Middle frontal gyrus (tissue), 1 donor: ENCODE measurements around the gene ZMYND11.
"Not testable (repeated sequence)": the region's sequence is repeated elsewhere in the genome, so short reads cannot be mapped to it uniquely, and the experiment has no call there.

Experiments used
- DNase-seq: peaks from one replicate; pipeline ENCODE4 v3.0.0-alpha.2; 2015; ENCODE audit warnings: low spot score; ENCODE audit errors: extremely low spot score

The ZMYND11 gene

DNA sequence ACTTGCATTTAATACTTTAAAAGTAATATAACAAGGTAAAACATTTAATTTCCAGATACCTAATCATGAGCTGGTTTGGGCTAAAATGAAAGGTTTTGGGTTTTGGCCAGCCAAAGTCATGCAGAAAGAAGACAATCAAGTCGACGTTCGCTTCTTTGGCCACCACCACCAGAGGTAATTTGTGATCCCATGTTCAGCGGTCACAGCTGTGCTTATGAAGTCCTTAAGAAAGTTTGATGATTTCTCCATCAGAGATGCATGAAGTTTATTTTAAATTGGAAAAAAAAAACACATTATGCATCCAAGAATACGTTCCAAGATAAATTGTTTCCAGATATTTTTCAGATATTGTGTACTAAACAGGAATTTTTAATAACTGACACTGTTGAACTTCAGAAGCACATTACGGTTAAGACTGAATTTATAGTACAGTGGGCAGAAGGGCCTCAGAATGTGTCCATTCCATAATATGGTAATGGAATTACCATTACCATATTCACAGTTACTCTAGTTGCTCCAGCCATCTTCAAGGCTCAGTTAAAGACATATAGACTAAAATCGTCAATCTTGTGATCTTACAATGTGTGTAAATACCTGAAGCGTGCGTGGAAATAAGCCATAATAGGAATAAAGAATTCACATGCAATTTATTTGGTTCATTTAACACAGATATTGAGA is 106.8 kb downstream of the ZMYND11 start:
- no peak for DNase-seq

DNA sequence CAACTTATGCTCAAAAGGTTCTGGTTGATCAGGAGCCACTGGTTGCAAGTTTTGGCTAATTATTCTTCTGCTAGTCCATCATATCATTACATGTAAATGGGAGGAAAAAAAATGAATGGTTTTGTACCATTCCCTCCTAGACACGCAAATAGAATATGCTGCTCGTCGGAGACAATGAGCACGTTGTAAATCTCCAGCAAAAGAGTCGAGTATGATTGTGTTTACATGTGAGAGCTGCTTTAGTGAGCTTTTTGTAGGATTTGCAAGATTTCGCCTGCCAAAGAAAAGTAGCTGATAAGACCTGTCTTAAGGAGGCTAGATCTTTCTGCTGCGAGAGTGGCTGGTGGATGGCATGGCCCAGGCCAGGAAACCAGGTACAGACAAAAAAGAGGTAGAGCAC is 109.0 kb downstream of the ZMYND11 start:
- no peak for DNase-seq

DNA sequence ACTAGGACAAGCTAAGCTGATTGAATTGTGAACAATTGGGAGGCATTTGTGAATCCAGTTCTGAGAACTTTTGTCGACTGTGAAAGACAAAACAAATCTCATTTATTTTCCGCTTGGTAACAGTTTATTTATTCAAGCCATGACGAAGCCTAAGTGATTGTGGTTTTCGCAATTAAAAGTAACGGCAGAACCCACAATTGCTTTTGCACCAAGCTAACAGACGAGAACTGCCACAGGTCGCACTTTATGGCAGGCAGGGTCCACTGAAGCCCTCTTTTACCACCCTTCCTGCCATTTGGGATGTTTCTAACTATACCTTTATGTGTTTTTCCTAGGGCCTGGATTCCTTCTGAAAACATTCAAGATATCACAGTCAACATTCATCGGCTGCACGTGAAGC is 111.2 kb downstream of the ZMYND11 start:
- DNase-seq = no peak

DNA sequence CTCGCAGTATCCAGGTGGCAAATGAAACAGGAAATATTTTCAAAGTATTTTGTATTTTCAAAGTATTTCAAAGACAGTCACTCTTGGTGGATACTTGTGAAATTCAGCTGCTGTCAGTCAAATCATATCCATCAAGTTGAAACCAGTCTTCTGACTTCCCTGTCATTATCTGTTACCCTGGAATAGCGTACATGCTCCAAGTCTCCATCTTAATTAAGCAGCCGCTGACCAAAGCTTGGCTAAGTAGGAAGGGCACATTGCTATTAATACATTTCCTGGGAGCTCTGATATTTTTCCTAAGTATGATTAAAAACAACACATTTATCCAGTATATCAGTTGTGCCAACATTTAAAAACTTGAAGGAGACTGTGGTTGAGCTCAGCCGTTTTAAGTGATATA is 112.2 kb downstream of the ZMYND11 start:
- no peak for DNase-seq

DNA sequence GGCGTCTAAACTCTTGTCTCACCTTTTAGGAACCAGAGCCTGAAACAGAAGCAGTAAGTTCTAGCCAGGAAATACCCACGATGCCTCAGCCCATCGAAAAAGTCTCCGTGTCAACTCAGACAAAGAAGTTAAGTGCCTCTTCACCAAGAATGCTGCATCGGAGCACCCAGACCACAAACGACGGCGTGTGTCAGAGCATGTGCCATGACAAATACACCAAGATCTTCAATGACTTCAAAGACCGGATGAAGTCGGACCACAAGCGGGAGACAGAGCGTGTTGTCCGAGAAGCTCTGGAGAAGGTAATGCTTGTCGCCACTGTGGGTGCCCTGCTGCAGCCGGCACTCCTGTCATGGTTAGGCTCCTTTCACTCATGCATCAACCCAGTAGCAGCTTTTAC is 113.1 kb downstream of the ZMYND11 start:
- no peak for DNase-seq

DNA sequence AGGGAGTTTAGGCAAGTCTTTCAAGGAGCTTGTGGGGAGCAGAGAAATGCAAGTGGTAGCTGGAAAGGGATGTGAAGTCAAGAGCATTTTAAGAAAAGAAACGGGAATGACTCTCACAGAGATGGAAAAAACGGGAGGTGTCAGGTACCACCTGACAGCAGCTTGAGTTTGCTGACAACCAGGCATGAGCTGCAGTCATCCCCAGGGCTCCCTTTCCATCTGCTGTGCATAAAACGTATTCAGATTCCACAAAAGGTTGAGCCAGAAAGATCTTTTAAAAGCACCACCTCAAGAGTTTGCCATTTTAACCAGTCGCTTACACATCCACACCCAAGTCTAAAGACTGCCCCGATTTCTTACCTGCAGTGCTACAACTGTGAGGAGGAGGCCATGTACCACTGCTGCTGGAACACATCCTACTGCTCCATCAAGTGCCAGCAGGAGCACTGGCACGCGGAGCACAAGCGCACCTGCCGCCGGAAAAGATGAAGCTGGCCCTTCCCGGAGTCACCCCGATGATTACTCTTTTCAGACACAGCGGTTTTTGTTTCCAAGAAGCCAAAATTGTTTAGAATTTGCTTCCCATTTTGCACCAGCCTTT is 116.8 kb downstream of the ZMYND11 start:
- no peak for DNase-seq

DNA sequence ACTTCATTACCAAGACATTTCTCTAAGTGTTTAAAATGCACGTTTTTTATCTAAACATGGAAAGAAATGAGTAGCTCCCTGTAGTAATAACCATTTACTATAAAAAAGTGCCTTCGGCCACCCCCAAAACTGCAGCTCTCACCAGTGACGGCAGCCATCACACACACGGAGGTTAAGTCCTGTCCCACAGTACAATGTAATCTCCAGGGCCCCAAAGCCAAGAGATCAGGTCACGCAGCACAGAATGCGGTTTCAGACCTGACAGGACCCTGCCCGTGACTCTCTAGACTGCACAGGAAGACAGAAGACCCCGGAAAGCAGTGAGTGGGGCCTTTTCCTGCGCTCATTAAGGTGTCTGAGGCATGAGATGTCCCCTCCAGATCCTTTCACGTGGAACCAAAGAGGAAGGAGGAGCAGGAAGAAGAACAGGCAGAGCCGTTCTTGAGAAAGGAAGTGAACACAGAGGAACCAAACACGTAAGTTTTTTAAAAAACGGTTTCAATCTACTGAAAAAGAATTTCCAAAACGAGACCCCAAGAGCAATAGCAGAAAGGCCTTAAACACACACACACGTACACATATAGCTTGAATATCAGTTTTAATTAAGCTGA is 125.7 kb downstream of the ZMYND11 start:
- DNase-seq = no peak

DNA sequence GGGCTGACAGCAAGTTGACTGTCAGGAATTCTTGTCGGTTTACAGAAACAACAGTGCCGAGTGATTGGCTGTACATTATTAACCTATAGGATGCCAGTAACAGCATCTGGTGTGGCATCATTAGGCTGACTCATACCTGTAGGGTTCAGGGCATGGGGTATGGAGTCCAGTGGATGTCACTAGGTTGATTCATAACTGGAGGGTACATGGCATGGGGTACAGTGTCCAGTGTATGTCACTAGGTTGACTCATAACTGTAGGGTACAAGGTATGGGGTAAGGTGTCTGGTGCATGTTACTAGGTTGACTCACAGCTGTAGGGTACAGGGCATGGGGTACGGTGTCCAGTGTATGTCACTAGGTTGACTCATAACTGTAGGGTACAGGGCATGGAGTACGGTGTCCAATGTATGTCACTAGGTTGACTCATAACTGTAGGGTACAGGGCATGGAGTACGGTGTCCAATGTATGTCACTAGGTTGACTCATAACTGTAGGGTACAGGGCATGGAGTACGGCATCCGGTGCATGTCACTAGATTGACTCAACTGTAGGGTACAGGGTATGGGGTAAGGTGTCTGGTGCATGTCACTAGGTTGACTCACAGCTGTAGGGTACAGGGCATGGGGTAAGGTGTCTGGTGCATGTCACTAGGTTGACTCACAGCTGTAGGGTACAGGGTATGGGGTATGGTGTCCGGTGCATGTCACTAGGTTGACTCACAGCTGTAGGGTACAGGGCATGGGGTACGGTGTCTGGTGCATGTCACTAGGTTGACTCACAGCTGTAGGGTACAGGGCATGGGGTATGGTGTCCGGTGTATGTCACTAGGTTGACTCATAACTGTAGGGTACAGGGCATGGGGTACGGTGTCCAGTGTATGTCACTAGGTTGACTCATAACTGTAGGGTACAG is 129.2 kb downstream of the ZMYND11 start:
- DNase-seq = not testable (repeated sequence)

DNA sequence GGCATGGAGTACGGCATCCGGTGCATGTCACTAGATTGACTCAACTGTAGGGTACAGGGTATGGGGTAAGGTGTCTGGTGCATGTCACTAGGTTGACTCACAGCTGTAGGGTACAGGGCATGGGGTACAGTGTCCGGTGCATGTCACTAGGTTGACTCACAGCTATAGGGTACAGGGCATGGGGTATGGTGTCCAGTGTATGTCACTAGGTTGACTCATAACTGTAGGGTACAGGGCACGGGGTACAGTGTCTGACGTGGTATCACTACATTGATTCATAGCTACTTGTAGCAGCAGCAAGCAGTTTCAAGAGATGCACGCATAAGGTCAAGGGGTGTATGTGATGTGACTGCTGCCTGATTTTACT is 129.8 kb downstream of the ZMYND11 start:
- DNase-seq = not testable (repeated sequence)

DNA sequence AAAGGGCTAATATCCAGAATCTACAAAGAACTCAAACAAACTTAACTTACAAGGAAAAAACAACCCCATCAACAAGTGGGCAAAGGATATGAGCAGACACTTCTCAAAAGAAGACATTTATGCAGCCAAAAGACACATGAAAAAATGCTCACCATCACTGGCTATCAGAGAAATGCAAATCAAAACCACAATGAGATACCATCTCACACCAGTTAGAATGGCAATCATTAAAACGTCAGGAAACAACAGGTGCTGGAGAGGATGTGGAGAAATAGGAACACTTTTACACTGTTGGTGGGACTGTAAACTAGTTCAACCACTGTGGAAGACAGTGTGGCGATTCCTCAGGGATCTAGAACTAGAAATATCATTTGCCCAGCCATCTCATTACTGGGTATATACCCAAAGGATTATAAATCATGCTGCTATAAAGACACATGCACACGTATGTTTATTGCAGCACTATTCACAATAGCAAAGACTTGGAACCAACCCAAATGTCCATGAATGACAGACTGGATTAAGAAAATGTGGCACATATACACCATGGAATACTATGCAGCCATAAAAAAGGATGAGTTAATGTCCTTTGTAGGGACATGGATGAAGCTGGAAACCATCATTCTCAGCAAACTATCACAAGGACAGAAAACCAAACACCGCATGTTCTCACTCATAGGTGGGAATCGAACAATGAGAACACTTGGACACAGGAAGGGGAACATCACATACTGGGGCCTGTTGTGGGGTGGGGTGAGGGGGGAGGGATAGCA is 130.7 kb downstream of the ZMYND11 start:
- DNase-seq = not testable (repeated sequence)

DNA sequence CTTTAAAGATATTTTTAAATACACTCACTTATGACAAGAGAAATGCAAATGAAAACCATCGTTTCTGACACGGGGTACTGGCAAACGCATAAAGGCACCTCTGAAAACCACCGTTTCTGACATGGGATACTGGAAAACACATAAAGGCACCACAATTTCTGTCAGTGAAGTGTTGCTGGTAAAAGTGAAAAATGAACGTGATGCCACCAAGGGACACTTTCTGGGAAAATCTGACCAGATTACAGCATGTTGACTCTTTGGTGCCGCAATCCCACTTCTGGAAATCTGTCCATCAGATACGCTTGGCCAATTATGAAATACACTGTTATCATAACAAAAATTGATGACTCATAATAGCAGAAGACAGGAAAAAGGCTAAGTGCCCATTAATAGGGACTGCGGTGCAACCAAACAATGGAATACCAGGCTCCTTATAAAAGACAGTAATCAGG is 131.7 kb downstream of the ZMYND11 start:
- no peak for DNase-seq

DNA sequence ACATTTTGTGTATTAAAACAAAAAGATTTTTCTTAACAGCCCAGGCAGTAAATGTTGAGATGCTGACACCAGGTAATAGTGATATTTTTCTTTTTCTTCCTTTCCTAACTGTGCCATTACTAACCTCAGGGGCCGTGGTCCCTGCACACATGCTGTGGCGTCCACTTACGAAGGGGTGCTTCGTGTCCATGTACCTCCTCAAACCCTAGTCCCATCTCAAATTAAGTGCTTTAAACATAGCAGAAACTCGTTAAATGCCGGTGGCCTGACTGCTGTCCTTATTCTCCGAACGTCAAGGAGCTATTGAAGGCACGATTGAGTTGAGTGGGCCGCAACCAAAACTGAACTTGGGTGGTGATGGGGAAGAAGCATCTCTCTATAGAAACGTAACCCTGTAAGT is 132.4 kb downstream of the ZMYND11 start:
- DNase-seq = no peak

DNA sequence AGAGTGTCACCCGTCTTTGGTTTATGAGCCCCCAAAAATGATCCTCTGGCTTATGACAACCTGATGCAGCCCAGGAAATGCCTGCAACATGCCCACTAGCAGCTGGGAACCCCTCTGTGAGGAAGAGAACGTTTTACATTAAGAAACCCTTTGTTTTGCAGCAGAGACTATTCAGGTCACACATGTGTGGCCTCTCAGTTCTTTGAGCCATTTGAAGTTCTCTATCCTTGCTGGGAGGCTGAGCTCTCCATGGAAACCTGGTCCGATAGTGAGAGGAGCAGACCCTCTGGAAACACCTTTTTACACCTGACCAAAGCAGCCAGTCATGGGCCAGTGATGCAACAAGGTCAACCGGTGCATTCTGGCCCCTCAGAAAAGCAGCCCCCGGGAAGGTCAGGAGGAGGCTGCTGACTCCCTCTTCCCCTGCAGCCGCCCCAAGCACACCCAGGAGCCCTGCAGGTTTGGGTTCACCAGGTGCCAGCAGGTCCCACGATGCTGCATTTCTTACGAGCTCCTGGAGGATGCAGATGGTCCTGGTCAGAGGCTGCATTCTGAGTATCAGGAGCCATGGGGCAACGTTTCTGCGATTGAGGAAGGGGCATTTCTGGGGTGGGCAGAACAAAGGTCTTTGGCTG is 134.3 kb downstream of the ZMYND11 start:
- no peak for DNase-seq

DNA sequence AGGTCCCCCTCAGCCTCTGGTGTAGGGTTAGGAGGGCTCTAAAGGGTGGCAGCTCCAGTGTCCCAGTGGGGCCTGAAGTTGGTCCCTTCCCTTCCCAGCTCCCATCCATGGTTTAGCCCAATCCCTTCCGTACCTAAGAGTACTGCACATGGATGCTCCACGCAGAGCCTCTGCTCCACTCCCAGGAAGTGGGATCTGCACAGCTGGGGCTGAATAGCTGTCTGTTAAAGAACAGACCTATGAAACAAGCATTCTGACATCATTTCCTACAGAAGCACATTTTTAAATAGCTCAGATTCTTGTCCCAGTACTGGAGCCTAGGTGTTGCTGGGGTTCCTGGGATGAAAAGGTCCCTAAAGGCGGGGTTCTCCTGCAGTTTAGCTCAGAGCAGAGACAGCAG is 135.9 kb downstream of the ZMYND11 start:
- no peak for DNase-seq

DNA sequence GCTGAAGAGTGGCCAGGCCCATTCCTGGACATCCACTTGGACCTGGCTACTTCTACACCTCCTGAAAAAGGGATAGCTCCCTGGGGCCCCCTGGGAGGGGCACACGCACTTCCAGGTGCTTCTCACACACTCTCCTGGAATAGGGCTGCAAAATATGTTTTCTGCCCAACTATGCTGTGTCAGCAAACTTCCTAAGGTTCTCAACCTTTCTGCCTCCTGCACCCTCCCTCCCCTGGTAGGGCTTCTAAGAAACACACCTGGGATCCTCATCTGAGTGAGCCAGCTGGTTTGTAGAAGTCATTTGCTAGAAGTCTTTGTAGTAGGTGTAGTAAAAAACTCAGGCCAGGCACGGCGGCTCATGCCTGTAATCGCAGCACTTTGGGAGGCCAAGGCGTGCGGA is 136.5 kb downstream of the ZMYND11 start:
- no peak for DNase-seq

DNA sequence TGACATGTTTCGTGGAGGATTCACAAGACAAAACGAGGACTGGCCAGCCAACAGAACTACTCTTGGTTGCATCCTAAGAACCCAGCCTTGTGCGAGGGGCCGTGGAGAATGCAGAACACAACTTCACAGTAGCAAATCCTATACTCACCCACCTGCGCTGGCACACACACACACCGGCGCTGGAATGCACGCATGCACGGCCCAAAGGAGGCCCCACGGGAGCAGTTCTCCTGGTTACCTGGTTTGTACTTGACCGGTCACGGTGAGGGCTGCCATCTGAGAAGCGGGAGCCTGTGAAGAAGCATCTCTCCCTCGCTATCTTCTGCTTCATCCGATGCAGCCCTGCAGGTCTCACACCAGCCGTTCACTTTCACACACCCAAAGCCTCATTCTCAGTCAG is 137.8 kb downstream of the ZMYND11 start:
- DNase-seq = no peak

DNA sequence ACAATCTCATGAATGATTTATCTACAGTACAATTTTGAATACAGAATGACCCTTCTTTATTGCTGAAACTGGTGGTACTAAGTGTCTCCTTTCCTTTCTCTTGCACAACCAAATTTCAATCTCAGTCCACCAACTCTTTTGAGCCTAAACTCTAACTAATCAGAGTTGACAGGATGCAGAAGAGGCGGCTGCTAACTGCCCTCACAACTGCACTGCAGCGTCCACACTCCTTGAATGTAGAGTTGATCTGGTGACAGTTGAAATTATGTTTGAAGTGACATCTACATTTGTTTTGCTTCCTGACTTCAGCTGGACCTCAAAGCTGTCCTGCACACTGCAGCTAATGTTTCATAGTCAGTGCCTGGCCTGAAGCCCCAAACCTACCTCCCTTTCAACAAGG is 139.6 kb downstream of the ZMYND11 start:
- DNase-seq = no peak

DNA sequence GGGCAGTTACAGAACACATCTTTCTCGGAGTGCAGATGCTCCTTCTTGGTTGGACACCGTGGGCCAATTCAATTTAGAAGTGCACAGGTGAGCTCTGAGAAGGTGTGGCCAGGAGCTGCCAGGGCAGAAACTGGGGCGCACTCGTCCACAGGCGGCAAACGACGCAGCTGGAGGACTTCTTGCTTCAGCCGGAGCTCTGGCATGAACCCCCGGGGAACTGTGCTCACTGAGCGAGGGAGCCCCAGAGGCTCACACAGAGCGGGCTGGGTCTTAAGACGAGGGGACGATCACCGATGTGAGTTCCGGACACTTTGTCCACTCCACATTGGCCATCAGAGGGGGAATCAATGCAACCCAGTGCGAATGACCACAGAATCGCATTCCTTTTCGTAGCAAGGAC is 140.4 kb downstream of the ZMYND11 start:
- no peak for DNase-seq

DNA sequence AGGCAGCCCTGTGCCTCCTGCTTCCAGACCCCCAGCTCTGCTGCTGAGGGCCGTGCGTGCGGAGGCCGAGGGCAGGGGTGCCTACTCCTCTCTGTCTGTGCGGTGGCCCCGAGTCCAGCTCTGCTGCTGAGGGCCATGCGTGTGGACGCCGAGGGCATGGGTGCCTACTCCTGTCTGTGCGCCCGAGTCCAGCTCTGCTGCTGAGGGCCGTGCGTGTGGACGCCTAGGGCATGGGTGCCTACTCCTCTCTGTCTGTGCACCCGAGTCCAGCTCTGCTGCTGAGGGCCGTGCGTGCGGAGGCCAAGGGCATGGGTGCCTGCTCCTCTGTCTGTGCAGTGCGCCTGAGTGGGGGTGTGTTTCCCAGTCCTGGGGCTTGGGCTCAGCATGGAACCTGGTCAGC is 142.7 kb downstream of the ZMYND11 start:
- no peak for DNase-seq

DNA sequence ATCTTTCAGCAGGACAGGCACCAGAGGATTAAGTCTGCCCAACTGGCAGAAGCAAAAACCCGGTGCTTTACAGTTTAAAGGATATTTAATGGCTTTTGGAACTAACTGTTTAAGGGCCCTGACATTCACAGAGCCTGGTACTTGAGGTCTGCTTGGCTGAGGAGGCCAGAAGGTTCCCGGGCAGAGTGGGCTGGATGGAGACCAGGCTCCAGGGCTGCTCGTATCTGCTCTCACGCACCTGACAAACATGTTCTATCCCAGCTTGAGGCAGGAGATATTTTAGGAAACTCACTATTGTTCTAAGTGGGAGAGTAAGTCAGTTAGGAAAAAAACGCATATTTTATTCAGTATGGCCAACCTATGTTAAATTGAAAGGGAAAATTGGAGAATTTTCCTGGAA is 143.5 kb downstream of the ZMYND11 start:
- no peak for DNase-seq

DNA sequence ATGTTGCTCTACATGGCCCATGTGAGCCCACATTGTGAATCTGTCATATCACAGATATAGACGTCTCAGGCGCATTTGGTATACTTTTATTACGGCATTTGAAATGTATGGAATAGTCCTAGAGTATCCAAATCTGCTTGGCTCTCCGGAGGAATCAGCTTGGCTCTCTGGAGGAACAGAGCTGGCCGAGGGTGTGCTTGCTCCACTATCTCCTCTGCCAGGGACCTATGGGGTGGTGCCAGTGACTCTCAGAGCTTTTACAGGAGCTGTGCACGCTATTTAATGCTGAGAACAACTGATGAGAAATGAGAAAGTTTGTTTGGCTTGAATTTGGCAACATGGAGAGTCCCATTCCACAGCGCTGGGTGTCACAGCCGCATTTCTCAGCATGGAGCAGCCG is 144.0 kb downstream of the ZMYND11 start:
- DNase-seq = no peak
